Ecto neural progenitor cell (in vitro differentiated cells): ENCODE data around the gene EDC3.
"Not testable (repeated sequence)": the region's sequence is repeated elsewhere in the genome, so short reads cannot be mapped to it uniquely, and the experiment has no call there.

Source experiments
- DNase-seq: peaks from one replicate; pipeline ENCODE4 v3.0.0-alpha.2; 2018; ENCODE audit warnings: low spot score

The EDC3 gene

DNA sequence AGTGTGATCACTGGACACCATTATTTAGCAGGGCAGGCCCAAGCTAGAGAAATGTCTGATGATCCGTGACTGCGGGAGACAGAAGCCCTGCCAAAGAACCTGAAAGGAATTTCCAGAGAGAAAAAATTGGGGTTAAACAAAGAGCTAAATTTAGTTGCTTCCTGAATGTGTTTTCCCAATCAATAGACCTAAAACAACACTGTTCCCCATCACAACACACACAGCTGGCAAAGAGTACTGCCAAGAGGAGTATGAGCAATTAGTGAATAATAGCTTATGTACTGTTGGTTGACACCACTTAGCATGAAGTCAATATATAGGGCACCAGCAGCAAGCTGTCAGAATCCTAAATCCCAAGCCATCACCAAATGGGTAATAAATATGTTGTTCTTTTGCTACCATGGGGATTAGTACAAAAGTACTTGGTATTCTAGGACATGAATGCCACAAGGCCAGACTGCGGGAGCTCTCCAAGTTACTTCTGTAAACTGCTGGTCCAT is 44.5 kb downstream of the EDC3 start:
- DNase-seq = no peak

DNA sequence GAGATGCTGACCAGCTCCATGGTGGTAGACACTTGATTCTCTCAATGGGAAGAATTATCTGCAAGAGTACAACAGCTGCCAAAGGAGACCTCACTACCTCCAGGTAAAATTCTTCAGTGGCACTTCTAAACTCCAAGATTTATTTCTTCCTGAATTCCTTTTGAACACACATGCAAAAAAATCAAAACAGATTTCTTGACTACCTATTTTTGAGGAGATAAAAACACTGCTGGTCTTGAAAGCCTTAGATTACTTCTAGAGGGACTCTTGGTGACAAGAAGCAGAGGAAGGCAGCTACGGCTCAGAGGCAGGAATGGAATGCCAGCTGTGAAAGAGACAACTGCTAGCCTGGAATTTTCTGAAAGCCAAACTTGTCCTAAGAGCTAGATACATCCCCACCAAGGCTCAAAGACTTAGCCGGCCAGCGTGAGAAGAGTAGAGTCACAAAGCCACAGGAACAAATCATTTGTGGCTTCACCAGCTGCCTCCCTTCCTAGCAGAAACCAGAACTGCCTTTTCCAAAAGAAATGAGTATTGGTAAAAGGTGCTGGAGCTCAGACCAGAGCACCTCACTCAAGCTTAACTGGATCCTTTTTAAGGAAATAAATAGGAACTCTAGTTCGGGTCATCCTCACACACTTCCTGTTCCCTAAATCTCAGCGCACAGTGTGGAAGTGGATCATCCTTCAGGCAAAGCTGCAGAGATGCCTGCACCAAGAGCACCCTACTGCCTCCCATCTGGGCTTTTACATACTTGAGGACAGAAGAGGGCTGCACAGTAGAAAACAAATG is 47.6 kb downstream of the EDC3 start:
- DNase-seq = no peak

DNA sequence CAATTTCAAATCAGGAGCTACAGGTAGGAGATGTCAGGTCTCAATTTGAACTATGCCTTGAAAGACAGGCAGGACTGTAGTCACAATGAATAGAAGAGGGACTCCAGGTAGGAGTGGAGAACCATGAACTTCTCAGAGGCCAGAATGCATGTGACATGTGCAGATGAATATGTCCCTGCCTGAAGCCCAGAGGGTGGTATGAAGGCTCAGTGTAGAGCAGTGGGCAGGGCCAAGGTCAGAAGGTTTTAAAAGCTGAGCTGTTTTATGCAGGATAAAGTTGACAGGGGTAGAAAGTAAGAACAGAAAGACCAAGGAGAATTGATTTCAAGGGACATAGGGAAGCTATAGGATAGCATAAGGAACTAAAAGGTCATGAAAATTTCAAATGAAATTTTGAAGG is 49.3 kb downstream of the EDC3 start:
- DNase-seq = no peak

DNA sequence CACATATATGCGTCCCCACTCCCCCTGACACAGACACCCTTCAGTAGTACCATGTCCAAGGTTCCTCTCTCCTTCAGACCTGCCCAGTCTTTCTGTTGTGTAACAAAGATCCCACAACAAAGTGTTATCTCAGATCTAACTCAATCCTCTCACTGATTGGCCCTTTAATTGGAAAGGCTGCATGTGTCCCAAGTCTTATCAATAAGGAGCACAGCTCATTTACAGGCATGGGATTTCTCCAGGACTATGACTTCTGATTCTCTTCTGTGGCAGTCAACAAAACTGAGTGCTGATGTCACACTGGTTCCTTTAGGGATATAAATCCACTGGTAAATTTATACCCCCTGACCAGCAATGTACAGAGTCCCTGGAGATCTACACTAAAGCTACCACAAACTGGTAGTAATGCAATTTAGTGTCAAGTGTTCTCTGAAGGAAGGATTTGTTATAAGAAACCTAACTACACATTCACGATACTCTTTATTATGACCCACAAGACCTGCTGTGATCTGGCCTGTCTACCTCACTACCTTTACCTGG is 52.1 kb downstream of the EDC3 start:
- DNase-seq = no peak

DNA sequence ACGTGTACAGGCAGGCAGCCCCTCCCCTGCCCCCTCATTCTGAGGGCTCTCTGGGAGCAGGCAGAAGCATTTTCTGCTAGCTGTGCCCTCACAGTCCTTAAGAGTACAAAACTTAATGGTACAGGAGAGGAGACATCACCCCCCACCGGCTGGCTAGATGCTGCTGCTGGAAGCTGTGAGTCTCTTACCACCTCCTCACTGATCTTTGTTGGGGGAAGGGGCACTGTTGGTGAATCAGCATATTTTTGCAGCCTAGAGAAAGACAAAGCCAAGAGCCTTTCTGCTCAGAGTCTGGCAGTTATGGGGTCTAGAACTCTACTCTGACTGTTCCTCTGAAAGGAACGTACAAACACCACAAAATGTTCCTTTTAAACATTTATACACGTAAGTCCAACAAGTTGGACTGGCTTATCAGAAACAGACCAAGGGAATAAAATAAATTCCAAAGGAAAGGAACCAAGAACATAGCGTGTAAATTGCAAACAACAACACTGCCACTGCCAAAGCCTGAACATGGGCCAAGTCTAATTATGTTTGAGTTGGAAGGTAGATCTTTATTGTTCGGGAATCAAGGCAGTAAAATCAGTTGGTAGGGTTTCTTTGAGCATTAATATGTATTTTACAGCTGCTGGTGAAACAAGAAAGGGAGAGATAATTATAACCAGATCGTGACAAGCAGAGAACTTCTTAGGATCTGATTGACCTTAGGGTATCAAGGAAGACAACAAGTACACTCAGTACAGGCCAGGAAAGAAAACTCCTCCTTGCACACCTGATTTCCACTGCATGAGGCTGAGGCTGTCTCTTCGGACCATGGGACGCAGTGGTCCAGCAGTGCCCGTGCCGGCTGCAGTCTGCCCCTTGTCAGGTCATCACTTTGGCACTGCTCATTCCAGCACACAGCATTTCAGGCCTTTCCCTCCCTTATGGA is 52.8 kb downstream of the EDC3 start:
- no peak for DNase-seq

DNA sequence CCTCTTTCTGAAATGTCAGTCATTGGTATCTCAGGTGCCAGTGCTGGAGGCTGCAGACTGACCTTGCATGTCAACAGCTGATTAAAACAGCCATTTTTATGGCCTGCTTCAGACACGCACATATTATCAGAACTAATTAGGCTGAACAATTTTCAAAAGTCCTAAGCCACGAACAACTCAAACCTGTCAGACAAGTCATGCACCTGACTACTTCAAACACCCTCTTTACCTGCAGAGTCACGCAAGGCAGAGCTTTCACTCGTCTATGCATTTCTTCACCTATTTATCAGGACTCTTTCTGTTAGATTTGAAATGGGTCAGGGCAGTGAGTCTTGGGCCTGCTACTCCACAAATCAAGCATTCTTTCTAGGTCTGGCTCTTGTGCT is 53.5 kb downstream of the EDC3 start:
- DNase-seq = no peak

DNA sequence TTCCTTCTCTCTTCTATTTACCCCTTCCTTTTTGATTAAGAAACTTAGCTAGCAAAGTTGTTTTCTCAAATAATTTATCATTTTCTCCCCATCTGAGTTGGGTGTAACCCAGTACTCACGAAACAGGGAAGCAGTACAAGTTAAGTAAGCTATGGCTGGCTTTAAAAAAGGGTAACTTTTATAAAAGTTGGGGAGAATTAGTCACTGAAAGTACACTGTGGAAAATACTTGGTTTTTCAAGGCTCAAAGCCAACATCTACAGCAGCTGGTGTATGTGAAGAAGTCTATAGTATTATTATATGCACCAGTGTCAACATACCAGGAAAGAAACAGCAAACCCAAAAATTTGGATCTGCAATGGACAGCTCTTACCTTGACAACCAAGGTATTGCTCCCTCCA is 54.7 kb downstream of the EDC3 start:
- no peak for DNase-seq

DNA sequence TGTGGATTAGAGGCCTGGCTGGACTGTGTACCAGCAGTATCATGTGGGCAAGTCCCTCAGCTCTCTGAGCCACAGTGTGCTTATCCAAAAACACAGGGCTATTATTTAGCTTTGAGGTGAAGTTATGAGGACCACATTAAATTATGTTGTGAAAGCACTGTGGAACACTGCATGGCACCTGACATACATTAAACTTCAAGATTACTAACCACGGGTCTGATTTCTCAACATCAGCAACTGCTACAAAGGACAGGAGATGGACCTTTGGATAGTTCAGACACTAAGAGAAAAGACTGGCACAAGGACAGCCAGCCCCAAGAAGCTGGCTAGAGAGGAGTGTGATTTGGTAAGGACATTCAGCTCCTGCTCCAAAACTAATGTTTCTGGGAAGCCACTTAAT is 58.8 kb downstream of the EDC3 start:
- DNase-seq = no peak

DNA sequence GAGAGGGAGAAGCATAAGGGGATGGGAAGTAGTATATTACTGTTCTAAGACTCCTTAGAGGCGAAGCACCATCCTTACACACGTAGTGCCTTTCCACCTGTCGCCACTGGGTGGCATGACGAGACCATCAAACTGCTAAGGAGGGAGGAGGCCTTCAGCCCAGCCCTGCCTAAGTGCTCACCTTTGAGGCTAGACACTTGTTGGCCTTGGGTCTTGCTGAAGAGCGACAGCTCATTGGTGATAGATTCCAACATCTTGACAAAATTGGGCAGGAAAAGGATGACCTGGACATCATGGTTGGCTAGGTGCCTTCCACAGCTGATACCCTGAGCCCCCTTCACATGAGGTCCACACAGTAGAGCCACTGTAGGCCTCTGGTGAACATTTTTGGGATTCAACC is 60.6 kb downstream of the EDC3 start:
- DNase-seq = peak; percentile 70

DNA sequence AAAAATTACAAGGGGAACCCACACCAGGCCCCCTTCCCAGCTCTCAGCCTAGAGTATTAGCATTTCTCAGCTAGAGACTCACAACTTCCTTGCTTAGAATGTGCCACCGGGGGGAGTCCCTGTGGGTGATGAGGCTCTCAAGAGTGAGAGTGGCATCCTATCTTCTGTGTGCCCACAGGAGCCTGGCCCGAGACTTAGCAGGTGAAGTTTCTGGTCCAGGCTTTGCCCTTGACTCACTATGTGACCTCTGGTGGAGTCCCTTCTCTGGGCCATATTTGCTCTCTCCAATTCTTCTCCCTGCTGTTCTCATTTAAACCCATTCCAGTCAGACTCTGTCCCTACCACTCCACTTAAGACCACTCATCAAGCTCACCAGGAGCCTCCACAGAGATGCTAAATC is 62.0 kb downstream of the EDC3 start:
- no peak for DNase-seq

DNA sequence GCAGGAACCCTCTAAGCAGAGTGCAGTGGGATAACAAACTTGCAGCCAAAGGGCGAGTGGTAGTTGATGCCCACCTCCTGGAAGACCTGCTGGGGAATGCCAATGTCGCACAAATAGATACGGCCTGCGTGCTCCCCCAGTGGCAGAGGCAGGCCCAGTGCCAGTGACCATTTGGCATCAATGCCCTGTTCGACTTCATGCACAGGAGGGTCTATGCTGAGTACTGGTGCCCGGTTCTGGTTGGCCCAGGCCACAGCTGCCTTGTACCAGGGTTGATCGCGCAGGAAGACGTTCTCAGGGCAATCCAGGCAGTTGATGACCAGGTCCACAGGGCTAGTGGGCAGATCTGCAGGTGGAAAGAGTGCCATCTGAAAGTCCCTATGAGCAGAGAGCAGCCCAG is 63.2 kb downstream of the EDC3 start:
- no peak for DNase-seq

DNA sequence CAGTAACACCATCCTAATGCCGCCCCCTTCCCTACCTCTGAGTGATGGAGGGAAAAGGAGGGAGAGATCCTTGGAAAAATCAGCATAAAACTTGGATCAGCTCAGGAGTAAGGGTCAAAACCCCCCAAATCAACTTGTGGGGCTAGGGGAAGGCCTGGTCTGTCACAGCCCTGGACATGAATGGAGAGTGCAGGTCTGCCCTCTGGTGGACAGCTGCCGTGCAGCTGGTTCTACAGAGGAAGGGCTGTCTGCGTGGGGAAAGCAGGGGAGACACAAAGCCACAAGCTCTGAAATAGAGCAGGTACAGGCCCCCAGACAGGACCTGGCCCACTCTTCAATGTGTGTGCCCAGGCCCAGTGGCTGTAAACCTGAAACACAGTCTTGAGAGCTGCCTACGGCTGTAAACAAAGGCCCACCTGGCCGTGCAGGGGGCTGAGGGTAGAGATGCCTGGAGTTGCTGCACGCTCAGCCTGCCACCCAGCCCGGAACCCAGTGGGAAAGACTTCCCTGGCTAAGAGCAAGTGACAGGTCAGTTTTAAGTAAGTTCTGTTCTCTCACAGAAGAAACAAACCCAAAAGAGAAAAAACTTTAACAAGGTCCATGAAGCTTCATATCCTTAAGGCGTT is 63.8 kb downstream of the EDC3 start:
- peak; percentile 73 for DNase-seq

DNA sequence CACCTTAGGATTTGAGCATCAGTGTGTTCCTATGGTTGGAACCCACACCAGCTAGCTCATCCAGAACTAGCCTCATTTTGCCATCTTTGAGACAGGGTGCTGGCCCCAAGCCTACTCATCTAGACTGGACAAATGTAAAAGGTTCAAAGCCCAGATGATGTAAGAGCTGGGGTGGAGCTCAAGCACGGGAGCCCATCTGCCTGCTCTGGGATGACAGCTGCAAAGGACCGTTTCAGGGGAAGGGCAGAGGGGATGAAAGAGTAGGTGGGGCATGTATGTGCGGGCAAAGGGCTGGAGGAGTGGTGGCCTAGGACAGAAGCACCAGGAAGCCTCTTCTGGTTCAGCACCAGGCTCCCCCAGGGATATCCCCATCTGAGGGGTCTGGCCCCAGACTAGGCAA is 64.4 kb downstream of the EDC3 start:
- no peak for DNase-seq

DNA sequence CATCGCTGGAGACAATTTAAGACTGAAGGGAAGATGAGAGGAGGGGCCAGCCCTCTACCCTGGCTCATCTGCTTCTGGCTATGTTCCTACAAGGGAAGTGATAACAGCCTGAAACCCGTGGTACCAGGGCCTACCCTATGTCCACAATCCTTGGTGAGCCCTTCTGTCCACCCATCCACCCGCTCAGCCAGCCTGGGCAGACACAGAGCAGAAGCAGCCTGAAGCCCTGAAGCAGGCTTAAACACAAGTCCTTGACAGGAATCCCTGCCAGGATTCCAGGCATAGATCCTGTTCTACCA is 64.8 kb downstream of the EDC3 start:
- DNase-seq = no peak

DNA sequence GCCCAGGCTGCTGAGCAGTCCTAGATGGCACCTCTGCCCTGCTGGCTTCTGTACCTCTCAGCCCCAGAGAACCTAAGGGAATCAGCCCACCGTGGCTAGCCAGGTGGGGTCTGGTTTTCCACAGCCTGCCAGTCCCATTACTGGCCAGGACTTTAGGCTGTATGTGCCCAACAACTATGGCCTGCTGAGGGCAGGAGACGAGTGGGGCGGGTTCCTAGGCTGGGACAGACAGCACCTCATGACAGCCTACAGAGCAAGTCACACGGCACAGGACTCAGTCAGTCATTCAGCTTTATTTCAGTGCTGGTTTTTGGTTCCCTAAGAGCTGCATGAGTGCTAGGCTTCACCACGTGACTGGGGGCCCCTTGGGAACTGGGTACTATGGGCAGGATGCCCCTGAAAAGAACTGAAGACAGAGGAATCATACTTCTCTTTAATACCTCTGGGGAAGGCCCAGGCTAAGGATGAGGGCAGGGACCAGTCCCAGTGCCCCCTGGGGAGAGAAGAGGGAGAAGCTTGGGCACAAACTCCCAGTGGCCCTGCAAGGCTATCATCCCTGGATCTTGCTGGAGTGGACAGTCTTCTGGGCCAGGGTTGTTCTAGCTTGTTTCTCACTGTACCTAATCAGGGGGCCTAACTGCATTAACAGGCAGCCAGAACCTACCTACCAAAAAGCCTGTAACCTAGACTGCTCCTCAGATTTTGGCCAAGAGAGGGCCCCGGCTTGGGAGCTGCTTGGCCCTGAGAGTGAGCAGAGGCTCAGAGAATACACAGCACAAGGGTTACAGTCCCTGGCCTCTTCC is 65.3 kb downstream of the EDC3 start:
- DNase-seq = no peak

DNA sequence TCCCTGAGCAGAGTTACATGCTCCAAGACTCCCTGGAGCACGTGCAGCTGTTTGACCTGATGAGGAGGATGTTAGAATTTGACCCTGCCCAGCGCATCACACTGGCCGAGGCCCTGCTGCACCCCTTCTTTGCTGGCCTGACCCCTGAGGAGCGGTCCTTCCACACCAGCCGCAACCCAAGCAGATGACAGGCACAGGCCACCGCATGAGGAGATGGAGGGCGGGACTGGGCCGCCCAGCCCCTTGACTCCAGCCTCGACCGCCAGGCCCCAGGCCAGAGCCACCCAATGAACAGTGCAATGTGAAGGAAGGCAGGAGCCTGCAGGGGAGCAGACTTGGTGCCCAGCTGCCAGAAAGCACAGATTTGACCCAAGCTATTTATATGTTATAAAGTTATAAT is 66.1 kb downstream of the EDC3 start:
- DNase-seq = not testable (repeated sequence)

DNA sequence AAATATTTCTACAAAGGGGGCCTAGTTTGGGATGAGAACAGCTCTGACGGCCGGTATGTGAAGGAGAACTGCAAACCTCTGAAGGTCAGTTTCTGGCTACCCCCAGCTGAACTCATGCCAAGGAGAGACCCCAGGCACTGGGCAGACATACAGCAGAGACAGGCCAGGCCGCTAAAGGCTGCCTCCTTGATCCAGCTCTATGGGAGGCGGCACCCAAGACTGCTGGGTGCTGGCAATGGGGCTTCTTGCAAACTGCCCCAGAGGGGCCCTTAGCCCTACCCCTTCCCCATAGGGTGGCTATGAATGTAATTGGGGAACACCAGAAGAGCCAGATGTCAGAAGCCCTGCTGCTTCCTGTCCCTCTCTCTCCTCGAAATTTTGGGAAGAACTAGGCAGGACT is 66.9 kb downstream of the EDC3 start:
- no peak for DNase-seq

DNA sequence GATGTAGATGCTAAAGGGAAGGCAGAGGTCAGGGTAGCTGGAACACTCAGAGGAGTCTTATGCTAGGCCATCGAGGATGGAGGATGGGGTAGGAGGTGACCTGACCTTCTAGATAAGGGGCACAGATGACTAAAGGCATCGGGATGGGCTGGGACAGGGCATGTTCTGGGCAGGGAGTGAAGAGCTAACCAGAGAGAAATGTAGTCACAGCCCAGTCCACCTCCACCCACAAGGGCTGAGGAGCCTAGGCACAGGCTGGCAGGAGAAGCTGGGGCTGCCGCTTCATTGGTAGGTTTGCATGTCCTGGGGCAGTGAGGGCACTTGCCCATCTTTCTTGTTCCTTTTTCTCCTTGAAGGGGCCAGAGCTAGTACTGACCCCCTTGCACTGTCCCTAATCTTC is 67.6 kb downstream of the EDC3 start:
- DNase-seq = no peak

DNA sequence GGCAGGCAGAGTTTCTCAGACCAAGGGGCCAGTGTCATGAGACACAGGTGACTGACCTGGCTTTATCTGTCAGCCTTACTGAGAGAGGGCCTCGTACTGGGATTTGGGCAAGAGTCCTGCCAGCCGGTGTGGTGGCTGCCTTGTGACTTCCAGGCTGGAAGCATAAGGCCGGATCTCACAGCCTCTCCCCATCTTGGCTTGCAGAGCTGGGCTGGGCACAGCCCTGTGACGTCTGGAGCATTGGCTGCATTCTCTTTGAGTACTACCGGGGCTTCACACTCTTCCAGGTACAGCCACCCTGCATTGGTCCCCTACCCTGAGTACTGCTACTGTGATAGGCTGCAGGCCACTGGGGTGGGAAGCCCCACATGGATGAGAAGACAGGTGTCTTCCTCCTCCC is 68.1 kb downstream of the EDC3 start:
- no peak for DNase-seq

DNA sequence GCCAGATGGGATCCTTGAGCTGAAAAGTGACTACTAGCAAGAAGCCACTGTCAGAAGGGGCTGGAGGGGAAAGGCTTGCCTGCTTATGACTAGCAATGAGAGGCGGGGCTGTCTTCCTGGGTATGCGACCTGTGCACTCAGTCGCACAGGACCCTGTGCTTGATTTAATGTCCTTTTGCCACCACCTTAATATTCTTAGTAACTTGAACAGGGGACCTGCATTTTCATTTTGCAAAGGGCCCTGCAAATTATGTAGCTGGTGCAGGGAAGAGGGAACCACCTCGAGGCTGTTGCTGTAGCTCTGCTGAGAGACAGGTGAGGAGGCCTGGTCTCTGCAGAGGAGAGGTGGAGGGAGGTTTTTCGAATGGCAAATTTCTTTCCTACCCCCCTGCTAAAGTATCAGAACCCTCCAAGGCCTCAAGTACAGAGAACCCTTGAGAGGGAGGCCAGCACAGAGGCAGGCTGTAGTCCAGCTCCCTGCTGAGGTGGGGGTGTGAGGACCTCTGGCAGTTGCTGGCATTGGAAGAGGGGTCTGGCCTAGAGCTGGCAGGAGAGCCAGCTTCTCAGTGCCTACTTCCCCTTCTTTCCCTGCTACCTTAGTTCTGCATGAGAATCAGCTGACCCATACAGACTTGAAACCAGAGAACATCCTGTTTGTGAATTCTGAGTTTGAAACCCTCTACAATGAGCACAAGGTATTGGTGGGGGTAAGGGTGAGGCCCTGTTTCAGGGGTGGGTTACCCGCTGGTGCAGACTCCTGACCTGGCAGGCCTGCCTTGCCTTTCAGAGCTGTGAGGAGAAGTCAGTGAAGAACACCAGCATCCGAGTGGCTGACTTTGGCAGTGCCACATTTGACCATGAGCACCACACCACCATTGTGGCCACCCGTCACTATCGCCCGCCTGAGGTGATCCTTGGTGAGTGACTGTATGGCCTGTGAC is 68.8 kb downstream of the EDC3 start:
- no peak for DNase-seq

DNA sequence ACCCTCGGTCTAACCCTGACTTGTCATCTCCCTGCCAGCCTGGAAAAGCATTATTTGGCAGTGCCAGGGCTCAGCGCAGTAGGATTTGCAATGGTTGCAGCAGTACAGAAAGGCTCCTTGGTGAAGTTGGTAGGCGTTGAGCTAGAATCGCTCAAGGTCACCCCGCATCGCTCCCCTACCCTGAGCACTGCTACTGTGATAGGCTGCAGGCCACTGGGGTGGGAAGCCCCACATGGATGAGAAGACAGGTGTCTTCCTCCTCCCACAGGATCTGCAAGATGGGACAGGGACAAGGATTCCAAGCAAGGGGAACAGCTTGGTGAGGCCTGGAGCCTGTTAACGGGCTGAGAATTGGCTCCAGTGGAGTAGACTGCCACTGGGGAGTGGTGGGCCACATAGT is 69.5 kb downstream of the EDC3 start:
- no peak for DNase-seq
